HG03571 (cell line): ENCODE measurements around the gene PCDHA1.

Experiments
- ATAC-seq: cut with Tn5 transposase; IDR thresholded peaks from one replicate; pipeline ENCODE4 v1.9.1; 2021; ENCODE audit not compliant: unreplicated experiment

PCDHA1 gene

GRCh38 chr5:141040093-141040770, 254.3 kb downstream of the PCDHA1 start:
- no peak for ATAC-seq

GRCh38 chr5:141040771-141041426, 255.0 kb downstream of the PCDHA1 start:
- ATAC-seq: no peak

GRCh38 chr5:141041427-141041785, 255.5 kb downstream of the PCDHA1 start:
- no peak for ATAC-seq

GRCh38 chr5:141042555-141042954, 256.6 kb downstream of the PCDHA1 start:
- ATAC-seq: no peak

GRCh38 chr5:141050622-141051520, 264.9 kb downstream of the PCDHA1 start, which contains the start of gene PCDHB1:
Gene PCDHB1, plus strand, starts transcription at chr5:141051374. Its CDS starts 97 bp downstream, at chr5:141051471.
- no peak for ATAC-seq

GRCh38 chr5:141051521-141051866, 265.6 kb downstream of the PCDHA1 start:
- no peak for ATAC-seq
